HG03571 (cell line): ENCODE measurements around the gene HPS5.
A peak's percentile ranks its signal among the peaks of the same experiment; 100 is the strongest.

Experiments used
- ATAC-seq: cut with Tn5 transposase; IDR thresholded peaks from one replicate; pipeline ENCODE4 v1.9.1; 2021; ENCODE audit not compliant: unreplicated experiment

The HPS5 gene

DNA sequence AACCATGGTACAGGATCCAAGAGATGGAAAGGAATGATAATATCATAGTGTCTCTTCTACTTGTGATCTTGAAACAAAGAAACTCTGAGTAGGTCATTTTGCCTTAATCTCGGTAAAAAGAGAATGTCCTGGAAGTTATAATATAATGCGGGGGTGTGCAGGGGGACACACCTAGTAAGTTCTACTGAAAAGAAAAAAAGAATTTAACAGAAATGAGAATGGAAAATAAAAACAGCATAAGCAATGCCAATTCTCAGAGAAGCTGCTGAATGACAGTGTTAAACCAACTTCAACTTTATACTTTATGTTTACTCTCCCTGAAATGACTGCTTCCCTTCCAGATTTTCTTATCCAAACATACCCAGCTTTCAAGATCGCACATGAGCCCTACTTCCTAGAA, 2.0 kb downstream of the HPS5 start:
- no peak for ATAC-seq

DNA sequence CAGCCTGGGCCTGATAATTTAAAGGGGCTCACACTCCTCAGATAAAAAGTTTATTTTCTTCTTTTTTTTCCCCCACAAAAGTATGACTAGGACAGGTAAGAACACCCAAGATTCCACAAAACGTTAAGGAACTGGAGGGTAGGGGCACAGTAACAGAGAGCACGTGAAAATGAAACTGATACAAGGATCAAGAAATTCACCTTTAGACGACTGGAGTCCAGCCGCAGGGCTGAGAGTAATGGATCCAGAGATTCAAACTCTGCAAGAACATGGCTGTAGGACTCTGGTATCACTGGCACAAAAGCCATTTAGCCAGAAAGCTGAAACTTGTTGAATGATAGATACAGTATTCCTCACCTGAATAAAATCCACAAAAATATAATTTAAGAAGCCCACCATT, 4.4 kb downstream of the HPS5 start:
- no peak for ATAC-seq

DNA sequence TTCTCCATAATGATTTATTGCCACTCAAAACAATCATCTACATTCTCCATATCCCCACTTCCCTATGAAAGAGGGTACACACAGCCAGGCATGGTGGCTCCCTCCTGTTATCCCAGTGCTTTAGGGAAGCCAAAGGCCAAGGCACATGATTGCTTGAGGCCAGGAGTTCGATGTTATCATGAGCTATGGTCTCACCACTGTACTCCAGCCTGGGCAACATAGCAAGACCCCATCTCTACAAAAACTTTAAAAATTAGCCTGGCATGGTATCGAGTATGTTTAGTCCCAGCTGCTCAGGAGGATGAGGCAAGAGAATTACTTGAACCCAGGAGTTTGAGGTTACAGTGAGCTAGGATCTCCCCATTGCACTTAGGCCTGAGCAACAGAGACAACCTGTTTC, 6.0 kb downstream of the HPS5 start:
- no peak for ATAC-seq

DNA sequence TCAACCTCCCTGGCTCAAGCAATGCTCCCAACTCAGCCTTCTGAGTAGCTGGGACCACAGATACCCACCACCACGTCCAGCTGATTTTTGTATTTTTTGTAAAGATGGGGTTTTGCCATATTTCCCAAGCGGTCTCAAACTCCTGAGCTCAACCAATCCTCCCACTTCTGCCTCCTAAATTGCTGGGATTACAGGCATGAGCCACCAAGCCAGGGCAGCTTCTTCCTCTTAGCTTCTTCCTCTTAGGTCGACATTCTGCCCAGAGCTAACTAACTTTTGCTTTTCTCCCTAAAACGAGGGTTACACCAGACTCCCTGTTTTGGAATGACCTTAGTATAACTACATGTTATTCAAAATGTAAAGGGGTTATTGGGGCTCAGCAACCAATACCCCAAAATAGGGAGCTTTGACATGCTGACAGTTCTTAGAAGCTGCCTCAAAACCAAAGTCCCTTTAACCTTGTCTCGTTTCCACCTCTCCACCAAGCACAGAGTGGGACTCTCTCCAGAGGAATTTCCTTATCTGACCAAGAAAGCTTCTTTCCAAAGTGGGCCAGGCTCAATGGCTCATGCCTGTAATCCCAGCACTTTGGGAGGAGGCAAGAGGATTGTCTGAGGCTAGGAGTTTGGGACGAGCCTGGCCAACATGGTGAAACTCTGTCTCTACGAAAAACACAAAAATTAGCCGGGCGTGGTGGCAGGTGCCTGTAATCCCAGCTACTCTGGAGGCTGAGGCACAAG, 7.0 kb downstream of the HPS5 start:
- no peak for ATAC-seq

DNA sequence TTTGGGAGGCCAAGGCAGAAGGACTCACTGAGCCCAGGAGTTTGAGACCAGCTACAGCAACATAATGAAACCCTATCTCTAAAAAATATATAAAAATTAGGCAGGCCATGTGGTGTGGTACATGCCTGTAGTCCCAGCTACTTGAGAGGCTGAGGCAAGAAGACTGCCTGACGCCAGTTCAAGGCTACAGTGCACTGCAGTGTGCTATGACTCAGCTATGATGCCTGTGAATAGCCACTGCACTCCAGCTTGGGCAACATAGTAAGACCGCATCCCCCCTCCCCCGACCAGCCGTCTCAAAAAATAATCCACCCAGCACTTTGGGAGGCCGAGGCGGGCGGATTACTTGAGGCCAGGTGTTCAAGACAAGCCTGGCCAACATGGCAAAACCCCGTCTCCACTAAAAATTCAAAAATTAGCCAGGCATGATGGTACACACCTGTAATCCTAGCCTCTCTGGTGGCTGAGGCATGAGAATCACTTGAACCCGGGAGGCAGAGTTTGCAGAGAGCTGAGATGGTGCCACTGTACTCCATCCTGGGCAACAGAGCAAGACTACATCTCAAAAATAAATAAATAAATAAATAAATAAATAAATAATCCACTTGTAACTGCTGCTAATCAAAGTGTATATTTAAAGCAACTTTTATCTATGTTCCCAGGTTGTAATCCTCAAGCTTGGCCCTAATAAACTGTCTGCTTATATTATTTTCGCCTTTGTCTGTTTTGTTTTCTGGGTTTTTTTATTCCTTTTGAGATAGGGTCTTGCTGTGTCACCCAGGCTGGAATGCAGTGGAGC, 7.8 kb downstream of the HPS5 start:
- no peak for ATAC-seq

DNA sequence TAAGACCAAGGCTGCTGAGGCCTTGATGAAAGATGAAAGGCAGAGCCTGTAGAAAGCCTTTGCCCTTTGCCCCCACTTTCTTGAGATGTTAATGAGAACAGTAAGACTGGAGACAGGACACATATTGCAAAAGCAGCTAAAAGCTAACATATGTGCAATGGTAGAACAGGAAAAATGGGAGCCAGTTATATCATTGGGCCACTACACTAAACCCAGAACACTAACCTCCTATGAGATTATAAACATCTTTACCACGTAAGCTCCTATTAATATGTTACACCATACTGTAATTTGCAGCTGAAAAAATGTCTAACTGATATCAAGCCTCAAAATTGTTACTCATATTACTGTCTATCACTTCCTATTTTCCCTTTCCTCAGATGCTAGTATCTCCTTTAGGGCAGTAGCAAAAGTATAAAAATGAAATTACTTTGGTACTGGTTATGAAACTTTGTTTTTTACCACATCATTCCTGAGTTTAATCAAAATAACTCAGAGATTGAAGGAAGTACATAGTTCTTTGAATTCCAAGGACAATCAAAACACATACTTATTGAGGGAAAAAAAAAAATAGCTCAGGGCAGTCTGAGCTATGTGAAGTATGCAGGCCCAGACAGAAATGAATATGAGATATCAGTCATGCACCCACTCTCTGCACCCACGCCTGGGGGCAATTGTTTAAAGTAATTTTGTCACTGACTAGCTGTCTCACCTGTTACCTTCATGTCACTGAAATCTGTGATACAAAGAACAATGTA, 9.1 kb downstream of the HPS5 start:
- ATAC-seq: no peak

DNA sequence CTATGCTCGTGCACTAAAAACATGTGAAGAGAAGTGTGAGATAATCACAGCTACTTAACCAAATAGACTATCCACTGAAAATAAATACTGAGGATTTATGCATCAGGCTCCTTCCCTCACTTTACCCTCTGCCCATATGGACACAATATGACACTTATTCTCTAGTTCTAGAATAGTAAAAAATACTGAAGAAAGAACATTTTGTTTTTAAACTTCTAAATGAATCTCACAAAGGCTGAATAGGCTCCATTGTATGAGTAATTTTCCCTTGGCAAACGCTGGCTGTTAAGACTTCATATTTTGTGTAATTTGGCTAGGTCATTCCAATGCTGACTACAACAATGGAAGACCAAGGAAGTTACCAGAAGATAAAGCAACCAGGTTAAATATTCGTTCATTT, 9.9 kb downstream of the HPS5 start:
- ATAC-seq: no peak

DNA sequence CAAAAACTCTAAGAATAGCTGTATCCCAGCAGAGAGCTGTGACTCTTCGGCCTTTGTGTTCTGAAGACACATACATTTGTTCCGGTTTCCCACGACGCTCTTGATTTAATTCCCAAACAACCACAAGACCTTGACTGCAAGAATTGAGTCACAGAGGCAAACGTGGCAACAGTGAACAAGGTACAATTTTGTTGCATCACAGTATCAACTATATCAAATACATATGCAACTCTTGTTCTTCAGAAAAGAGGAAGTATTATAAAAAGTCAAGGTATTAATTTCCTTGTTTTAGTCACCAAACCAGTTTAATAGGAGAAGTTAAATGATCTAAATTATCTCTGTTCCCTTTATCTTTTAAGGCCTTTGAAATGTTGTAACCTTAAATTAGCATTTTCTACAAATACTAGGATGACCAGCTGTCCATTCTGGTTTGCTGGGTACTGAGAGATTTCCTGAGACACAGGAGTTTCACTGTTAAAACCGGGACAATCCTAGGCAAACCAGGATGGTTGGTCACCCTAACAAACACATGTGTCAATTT, 11.1 kb downstream of the HPS5 start:
- ATAC-seq: no peak

DNA sequence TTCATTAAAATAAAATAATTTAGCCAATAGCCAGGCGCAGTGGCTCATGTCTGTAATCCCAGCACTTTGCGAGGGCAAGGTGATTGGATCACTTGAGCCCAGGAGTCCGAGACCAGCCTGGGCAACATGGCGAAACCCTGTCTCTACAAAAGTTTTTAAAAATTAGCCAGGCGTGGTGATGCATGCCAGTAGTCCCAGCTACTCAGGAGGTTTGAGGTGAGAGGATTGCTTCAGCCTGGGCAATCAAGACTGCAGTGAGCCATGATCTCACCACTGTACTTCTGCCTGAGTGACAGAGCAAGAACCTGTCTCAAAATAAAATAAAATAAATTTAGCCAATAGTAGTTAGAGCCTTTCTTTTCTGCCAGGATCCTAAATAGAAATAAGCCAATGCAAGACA, 12.2 kb downstream of the HPS5 start:
- ATAC-seq: no peak

DNA sequence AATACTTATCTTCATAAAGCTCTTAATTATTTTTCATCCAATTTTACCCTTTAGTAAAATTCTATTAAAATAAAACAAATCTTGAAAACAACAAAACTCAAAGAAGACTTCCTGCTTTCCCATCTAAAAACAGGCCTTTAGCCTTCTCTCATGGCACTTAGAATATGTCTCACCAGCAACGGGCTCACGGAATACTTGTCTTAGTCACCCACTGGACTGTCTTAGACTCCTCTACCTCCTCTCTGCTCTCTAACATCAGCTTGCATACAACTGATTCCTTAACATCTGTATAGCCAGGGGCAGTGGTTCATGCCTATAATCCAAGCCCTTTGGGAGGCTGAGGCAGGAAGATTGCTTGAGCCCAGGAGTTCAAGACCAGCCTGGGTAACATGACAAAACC, 13.7 kb downstream of the HPS5 start:
- no peak for ATAC-seq

DNA sequence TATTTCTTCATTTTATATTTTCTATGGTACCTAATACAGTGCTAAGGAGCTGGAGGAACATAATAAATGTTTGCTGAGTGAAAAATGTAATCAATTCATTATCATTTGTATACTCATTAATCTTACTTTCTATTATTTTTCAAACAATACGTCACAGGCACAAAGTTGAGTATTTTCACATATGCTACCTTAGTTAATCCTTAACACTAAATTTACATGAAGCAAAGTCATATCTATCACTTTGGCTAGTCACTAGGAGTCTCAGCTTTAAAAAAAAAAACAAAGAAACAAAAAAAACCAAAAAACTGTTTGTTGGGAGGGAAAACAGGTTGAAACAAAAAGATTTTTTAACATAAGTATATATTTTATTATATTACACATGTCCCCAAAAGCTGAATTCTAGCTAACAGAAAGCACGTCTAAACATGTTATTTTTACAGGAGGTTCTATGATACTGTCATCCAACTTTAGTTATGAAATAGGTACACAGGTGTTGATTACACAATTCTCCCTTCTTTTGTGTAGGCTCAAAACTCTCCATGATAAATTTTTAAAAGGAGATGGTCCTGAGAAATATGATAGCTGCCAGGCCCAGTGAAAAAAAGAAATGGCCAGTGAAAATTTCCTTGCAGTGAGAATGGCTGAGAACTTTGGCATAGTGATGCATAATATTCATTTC, 14.3 kb downstream of the HPS5 start:
- ATAC-seq: no peak

DNA sequence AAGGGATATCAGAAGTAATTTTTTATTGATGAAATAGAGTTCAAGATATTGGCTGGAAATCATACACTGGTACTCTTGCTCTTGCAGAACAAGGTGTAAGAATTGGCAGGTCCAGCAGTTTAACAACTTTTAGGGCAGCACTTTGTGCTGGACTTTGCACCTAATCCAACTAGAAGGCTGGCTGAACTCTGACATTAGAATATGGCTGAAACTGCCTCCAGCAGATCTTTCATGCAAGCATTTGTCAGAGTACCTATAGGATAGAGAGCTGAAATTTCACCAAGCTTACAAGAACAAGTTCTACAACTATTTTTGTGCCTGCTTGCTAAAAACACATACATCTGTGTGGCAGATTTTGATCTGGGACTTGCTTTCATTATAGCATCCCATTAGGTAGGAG, 17.2 kb downstream of the HPS5 start:
- ATAC-seq: no peak

DNA sequence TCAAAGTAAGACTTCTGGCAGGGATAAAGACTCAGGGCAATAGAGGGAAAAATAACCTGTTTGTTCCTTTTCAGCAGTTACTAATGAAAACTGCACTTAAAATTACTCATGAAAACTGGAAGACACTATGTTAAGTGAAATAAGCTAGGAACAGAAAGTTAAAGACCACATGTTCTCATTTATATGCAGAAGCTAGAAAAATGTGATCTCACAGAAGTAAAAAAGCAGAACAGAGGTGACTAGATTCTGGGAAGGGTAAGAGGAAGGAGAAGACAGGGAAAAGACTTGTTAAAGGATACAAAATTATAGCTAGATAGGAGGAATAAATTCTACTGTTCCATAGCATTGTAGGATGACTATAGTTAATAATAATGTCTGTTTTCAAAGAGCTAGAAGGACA, 22.2 kb downstream of the HPS5 start:
- ATAC-seq: no peak

DNA sequence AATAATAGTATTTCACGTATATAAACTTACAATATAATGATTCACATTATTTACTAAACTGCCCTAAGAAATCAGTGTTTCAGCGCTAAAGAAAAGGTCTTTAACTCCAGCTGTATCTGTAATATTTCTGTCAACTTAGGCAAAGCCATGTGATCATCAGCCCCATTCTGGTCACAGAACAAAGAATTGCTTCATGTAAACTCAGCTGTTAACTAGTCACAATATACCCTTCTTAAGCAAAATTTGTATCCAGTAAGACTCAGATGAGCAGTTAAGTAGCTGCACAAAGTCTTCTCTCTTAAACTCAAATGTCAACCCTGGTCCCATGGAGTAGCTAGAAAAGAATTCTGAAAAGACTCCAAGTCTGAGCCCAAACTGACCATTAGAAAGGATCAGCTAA, 26.6 kb downstream of the HPS5 start:
- no peak for ATAC-seq

DNA sequence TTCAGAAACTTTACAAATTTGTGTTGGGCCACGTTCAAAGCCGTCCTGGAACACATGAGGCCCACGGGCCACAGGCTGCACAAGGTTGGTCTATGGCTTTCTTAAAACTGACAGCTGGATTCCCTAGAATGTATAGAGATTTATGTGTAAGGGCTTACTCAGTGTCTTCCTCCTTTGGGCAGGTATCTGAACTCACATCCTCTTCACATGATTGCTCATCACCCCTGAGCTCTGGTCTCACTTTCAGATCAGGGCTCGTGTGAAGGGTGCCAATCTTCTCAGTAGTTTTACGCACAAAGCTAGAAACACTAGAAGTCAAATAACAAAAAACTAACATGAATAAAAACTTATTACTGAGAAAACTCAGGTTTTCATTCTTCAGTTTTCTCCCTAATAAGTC, 27.1 kb downstream of the HPS5 start:
- no peak for ATAC-seq

DNA sequence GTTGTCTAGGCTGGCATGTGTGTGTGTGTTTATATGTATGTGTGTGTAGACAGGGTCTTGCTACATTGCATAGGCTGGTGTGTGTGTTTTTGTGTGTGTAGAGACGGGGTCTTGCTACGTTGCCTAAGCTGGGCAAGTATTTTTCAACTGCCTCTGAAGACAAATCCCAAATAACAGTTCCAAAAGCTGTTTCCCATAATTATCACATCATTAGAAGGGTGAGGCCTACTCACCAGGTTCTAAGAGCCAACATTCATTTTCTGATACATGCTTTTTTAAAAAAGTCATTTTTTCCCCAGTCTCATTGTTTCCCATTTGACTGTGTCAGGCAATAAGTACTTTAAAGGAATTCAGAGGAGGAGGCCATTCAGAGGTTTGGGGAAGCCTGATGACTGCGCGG, 33.0 kb downstream of the HPS5 start:
- no peak for ATAC-seq

DNA sequence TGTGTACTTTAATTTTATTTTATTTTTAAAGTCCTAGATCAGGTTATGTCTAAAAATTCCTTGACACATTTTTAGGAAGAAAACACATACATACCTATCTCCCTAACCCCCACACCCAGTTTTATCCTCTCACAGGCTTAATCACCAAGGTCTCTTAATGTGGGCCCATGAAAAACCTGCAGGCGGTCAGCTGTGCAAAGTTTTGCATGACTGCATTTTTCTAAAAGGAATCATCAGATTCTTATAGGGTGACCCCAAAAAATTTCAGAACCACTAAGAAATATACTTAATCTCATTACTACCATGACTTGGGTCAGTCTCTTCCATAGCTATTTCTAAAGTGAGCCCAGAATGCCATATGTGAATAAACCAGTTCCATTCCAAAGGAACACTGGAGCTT, 36.1 kb downstream of the HPS5 start:
- ATAC-seq: no peak

DNA sequence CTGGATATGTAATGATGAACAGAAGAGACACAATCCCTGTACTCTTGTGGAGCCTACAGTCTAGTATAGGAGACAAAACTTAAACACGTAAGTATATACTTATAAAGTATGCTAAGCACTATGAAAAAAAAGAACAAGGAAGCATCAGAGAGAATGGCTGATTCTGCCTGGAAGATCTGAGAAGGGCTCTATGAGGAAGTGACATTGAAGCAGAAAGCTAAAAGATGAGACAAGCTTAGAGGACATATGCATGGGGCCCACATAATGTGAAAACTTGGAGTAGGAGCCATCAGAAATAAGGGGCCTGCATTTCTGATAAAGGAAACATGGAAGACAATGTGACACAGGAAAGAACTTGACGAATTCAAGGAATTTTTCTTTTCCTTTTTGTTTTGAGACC, 39.3 kb downstream of the HPS5 start:
- ATAC-seq: no peak

DNA sequence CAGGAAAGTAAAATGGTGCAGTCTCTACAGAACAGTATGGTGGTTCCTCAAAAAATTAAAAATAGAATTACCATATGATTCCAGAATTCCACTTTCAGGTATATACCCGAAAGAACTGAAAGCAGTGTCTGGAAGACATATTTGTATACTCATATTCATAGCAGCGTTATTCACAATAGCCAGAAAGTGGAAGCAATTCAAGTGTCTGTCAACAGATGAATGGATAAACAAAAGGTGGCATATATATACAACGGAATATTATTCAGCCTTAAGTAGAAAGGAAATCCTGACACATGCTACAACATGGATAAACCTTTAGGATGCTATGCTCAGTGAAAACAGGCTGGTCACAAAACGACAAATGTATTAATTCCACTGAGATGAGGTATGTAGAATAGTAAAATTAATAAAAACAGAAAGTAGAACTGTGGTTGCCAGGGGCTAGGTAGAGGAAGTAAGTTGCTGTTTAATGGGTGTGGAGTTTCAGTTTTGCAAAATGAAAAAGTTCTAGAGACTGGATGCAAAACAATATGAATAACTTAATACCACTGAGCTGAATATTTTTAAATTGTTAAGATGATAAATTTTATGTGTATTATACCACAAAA, 41.4 kb downstream of the HPS5 start:
- ATAC-seq: peak; percentile 91

DNA sequence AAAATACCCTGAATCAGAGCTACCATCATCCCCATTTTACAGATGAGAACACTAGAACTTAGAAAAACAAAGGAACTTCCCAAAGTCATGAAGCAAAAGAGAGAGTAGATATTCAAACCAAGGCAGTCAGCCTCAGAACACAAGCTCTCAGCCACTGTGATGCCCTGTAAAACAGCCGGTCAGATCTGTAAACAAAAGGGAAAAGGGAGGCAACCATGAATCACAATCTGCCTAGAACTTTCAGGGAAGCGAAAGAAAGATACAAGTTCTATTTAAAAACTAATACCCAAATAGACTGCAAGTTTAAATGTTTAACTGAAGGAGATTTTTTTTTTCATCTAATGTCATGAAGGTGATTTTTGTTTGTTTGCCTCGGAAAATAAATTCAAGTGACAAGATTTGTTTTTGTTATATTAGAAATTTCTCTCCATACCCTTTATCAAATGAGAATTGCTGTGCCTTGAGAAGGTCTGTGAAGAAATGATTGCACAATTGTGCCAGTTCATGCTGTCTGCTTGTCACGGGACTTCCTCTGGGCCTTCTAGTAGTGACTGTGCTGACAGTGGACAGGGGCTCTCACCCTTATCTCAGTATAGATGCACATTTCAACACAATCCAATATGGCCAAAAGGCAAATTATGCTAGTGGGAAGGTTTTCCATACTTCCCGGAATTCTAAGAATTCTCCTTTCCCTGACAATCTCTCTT, 44.2 kb downstream of the HPS5 start:
- ATAC-seq: no peak
